ENCODE measurements around the gene RHBDF2.

RHBDF2 gene

DNA sequence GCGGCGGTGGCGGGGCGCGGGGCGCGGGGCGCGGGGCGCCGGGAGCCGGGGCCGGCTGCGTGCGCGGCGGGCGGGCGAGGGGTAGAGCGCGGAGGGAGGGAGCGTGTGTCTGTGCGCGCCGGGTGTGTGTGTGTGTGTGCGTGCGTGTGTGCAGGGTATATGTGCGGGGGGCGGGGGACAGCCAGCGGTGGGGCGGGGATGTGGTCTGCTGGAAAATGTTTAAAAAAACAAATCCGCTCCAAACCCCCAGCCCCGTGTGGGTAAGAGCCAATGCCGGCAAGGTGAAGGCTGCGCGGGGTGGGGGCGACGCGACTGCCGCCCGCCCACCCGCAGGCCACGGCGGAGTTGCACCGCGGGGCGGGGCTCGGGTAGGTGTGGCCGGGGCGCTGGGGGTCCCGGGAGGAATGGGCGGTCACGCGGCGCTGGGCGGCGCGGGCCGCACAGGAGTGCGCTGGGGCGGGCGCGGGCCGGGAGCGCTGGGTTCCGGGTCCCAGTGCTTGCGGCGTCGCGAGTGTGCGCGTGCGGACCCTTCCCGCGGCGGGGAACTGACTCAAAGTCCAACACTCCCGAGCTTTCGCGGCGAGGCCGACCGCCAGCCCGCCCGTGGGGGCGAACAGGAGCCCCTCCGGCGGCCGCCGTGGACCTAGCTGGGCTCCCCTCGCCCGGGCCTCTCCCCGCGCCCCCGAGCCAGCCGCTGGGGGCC is 36.5 kb upstream of the RHBDF2 start, which contains the start of gene CYGB:
Gene CYGB (minus strand): TSS at position 132 of the 703 bp plus-strand sequence. CDS start 167 bp downstream, outside the sequence.
- peak within 1 kb of the TSS; percentile 95 for H3K4me2 ChIP-seq (ENCODE audit: insufficient read depth, low read length, poor library complexity, severe bottlenecking)
- no peak for DNase-seq (ENCODE audit: low spot score)
- H3K14ac ChIP-seq (ENCODE audit: low read length) = peak within 1 kb of the TSS; percentile 57
- peaks cover 11 to 17% of the 10 kb centered on the region in 2 donors for H3K4me1 ChIP-seq (ENCODE audit: control insufficient read depth in 2 of 2, insufficient read depth in 1 of 2, low read depth in 1 of 2, low read length in 2 of 2)
- H3K79me1 ChIP-seq (ENCODE audit: low read depth, low read length) = no peaks in the 10 kb centered on the region
- H3K18ac ChIP-seq (ENCODE audit: low read length) = peak within 1 kb of the TSS; percentile 93
- no peaks in the 10 kb centered on the region for H3K36me3 ChIP-seq (replicated peaks in 1 of 2; ENCODE audit: control insufficient read depth in 2 of 2, insufficient read depth in 2 of 2, low read length in 2 of 2)
- WGBS, 2 donors (ENCODE audit: extremely low coverage in 2 of 2, insufficient read length in 2 of 2, insufficient replicate concordance in 1 of 2) = no CpG with 5 or more reads among the region's 95 CpGs
- H2BK12ac ChIP-seq (ENCODE audit: low read length) = no peak within 1 kb of the TSS
- no peak within 1 kb of the TSS for H2BK120ac ChIP-seq (ENCODE audit: low read depth, low read length)
- no peaks in the 10 kb centered on the region for H3K9me3 ChIP-seq (replicated peaks in 1 of 2; ENCODE audit: control insufficient read depth in 2 of 2, insufficient read depth in 1 of 2, low read depth in 1 of 2, low read length in 2 of 2)
- peak within 1 kb of the TSS; percentile 47 for H3K23ac ChIP-seq (ENCODE audit: low read depth, low read length, poor library complexity)
- H2AFZ ChIP-seq (ENCODE audit: low read length) = peak within 1 kb of the TSS; percentile 89
- peak within 1 kb of the TSS; percentile 58 for H2BK5ac ChIP-seq (ENCODE audit: low read length)
- peak within 1 kb of the TSS; percentile 60 for H2BK15ac ChIP-seq (ENCODE audit: low read length)
- peak within 1 kb of the TSS; percentile 69 for H2AK5ac ChIP-seq (ENCODE audit: low read depth, low read length)
- H4K8ac ChIP-seq (ENCODE audit: low read depth, low read length) = no peak within 1 kb of the TSS
- H4K91ac ChIP-seq (ENCODE audit: low read depth, low read length, poor library complexity) = no peak within 1 kb of the TSS
- H3K27me3 ChIP-seq (ENCODE audit: control insufficient read depth in 3 of 3, insufficient read depth in 3 of 3, low read depth in 1 of 3, low read length in 3 of 3) = peaks cover 9 to 65% (median 41%) of the 10 kb centered on the region in 3 experiments
- H3K9ac ChIP-seq (ENCODE audit: low read depth, low read length, poor library complexity) = peak within 1 kb of the TSS; percentile 82
- H3K4me3 ChIP-seq (ENCODE audit: low read length in 2 of 2) = peak within 1 kb of the TSS; percentile 28 to 76
- H3K27ac ChIP-seq (replicated peaks; ENCODE audit: low read length) = no peak within 1 kb of the TSS
- H3K4ac ChIP-seq (ENCODE audit: low read length) = no peak within 1 kb of the TSS

DNA sequence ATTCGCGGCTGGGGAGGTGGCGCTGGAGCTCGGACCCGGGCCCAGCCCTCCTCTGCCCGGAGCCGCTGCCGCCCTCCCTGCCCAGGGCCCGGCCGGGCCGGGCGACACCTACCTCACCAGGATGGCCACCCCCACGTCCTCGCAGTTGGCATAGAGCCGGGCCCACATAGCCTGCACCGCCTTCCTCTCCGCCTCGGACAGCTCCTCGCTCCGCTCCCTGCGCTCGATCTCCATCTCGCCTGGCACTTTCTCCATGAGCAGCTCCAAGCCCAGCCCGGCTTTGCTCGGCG is 36.0 kb upstream of the RHBDF2 start:
- Histone ChIP-seq H3K14ac (ENCODE audit: low read length) (peak overlapping the region; percentile 57), H3K4me3 (ENCODE audit: low read length in 2 of 2) (peak overlapping the region in 1 of 2 donors; percentile 76), H4K91ac (ENCODE audit: low read depth, low read length, poor library complexity) (no peak overlapping the region), H2BK15ac (ENCODE audit: low read length) (peak overlapping the region; percentile 44), H3K9ac (ENCODE audit: low read depth, low read length, poor library complexity) (no peak overlapping the region), H2BK5ac (ENCODE audit: low read length) (no peak overlapping the region), H3K36me3 (replicated peaks in 1 of 2; ENCODE audit: control insufficient read depth in 2 of 2, insufficient read depth in 2 of 2, low read length in 2 of 2) (no peaks in the 10 kb centered on the region), H2AFZ (ENCODE audit: low read length) (no peak overlapping the region), H3K23ac (ENCODE audit: low read depth, low read length, poor library complexity) (no peak overlapping the region), H2BK12ac (ENCODE audit: low read length) (no peak overlapping the region), H4K8ac (ENCODE audit: low read depth, low read length) (no peak overlapping the region), H3K27ac (replicated peaks; ENCODE audit: low read length) (no peak overlapping the region), H2AK5ac (ENCODE audit: low read depth, low read length) (peak overlapping the region; percentile 69), H3K79me1 (ENCODE audit: low read depth, low read length) (no peaks in the 10 kb centered on the region), H3K18ac (ENCODE audit: low read length) (peak overlapping the region; percentile 91), H3K4me2 (ENCODE audit: insufficient read depth, low read length, poor library complexity, severe bottlenecking) (peak overlapping the region; percentile 95), H3K9me3 (replicated peaks in 1 of 2; ENCODE audit: control insufficient read depth in 2 of 2, insufficient read depth in 1 of 2, low read depth in 1 of 2, low read length in 2 of 2) (no peaks in the 10 kb centered on the region), H3K4me1 (ENCODE audit: control insufficient read depth in 2 of 2, insufficient read depth in 1 of 2, low read depth in 1 of 2, low read length in 2 of 2) (peaks cover 11 to 17% of the 10 kb centered on the region in 2 donors), H3K27me3 (ENCODE audit: control insufficient read depth in 3 of 3, insufficient read depth in 3 of 3, low read depth in 1 of 3, low read length in 3 of 3) (peaks cover 9 to 60% (median 40%) of the 10 kb centered on the region in 3 experiments), H2BK120ac (ENCODE audit: low read depth, low read length) (no peak overlapping the region), H3K4ac (ENCODE audit: low read length) (no peak overlapping the region)
- no CpG with 5 or more reads among the region's 26 CpGs for WGBS, 2 donors (ENCODE audit: extremely low coverage in 2 of 2, insufficient read length in 2 of 2, insufficient replicate concordance in 1 of 2)
- DNase-seq (ENCODE audit: low spot score) = no peak

DNA sequence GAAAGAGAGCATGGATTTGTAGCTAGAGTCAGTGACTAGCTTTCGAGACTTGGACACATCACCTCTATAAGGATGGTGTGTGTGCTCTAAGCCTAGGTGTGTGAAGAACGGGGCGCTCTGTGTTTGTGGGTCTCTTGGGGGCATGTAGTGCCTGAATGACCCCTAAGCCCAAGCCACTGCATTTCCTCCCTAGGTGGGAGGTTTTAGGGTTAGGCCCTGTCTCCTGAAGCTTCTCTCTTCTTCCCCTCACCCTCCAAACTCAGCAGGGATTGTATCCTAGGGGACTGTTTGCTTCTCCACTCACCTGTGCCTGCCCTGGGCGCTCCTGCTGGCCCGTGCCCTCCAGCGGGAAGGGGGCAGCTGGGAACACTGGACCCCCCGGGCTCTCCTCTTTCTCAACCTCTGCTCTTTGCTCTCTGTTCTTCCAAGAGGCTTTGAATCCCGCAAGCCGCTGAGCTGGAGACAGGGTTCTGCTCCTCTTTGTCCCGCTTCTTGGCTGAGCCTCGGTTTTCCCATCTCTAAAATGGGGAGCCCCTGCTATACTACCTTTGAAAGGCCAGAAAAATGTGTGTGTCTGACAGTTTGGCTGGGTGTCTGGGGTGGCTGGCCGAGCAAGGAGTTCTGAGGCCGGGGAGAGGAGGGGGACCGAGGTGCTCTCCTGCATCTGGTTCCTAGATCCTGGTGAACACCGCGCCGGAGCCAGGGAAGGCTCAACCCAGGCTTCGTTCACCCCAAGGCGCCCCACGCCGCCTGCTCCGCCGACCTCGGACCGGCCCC is 35.5 kb upstream of the RHBDF2 start:
- peak overlapping the region; percentile 95 for H3K4me2 ChIP-seq (ENCODE audit: insufficient read depth, low read length, poor library complexity, severe bottlenecking)
- no peak for DNase-seq (ENCODE audit: low spot score)
- H2BK15ac ChIP-seq (ENCODE audit: low read length) = peak overlapping the region; percentile 44
- H2BK120ac ChIP-seq (ENCODE audit: low read depth, low read length) = no peak overlapping the region
- H2BK5ac ChIP-seq (ENCODE audit: low read length) = no peak overlapping the region
- H2AK5ac ChIP-seq (ENCODE audit: low read depth, low read length) = peak overlapping the region; percentile 69
- H4K91ac ChIP-seq (ENCODE audit: low read depth, low read length, poor library complexity) = no peak overlapping the region
- H3K4me1 ChIP-seq (ENCODE audit: control insufficient read depth in 2 of 2, insufficient read depth in 1 of 2, low read depth in 1 of 2, low read length in 2 of 2) = peaks cover 11 to 17% of the 10 kb centered on the region in 2 donors
- peaks cover 9 to 54% (median 40%) of the 10 kb centered on the region in 3 experiments for H3K27me3 ChIP-seq (ENCODE audit: control insufficient read depth in 3 of 3, insufficient read depth in 3 of 3, low read depth in 1 of 3, low read length in 3 of 3)
- H3K4ac ChIP-seq (ENCODE audit: low read length) = no peak overlapping the region
- no peak overlapping the region for H3K4me3 ChIP-seq (ENCODE audit: low read length in 2 of 2)
- no peak overlapping the region for H4K8ac ChIP-seq (ENCODE audit: low read depth, low read length)
- H3K27ac ChIP-seq (replicated peaks; ENCODE audit: low read length) = no peak overlapping the region
- H2AFZ ChIP-seq (ENCODE audit: low read length) = no peak overlapping the region
- no peak overlapping the region for H2BK12ac ChIP-seq (ENCODE audit: low read length)
- no peaks in the 10 kb centered on the region for H3K79me1 ChIP-seq (ENCODE audit: low read depth, low read length)
- WGBS, 2 donors (ENCODE audit: extremely low coverage in 2 of 2, insufficient read length in 2 of 2, insufficient replicate concordance in 1 of 2) = no CpG with 5 or more reads among the region's 25 CpGs
- H3K14ac ChIP-seq (ENCODE audit: low read length) = peak overlapping the region; percentile 57
- H3K23ac ChIP-seq (ENCODE audit: low read depth, low read length, poor library complexity) = no peak overlapping the region
- H3K36me3 ChIP-seq (replicated peaks in 1 of 2; ENCODE audit: control insufficient read depth in 2 of 2, insufficient read depth in 2 of 2, low read length in 2 of 2) = no peaks in the 10 kb centered on the region
- H3K9me3 ChIP-seq (replicated peaks in 1 of 2; ENCODE audit: control insufficient read depth in 2 of 2, insufficient read depth in 1 of 2, low read depth in 1 of 2, low read length in 2 of 2) = no peaks in the 10 kb centered on the region
- H3K9ac ChIP-seq (ENCODE audit: low read depth, low read length, poor library complexity) = no peak overlapping the region
- H3K18ac ChIP-seq (ENCODE audit: low read length) = peak overlapping the region; percentile 91
